HepG2 (cell line): Measurements from ENCODE around the gene STPG4. TPM values are rescaled to one million over a fixed set of nuclear protein-coding genes. Genes with fewer than 3 reads are reported as not detected.
A peak's percentile ranks its signal among the peaks of the same experiment; 100 is the strongest.

Experiments
- ATAC-seq: fragments of 200-7000 bp; cut with Tn5 transposase; 3 replicates; pipeline ENCODE4 v1.9.1; 2020; ENCODE audit warnings: mild to moderate bottlenecking, moderate library complexity
- BruUV-seq: library from RNA; stranded (reverse); fragments of 400-500 nt; replicated peaks from 2 replicates; lab custom pipeline; 2021; lab: Mats Ljungman, UMichigan
- CTCF ChIA-PET: fragments of 300-600 bp; formaldehyde crosslinking; extraction: SDS; loops from one replicate; lab custom pipeline; 2021; ENCODE audit warnings: low total read pairs, inconsistent platforms, low intra/inter-chr PET ratio; lab: Yijun Ruan, JAX
- POLR2A ChIA-PET: fragments of 350-600 bp; sonication (Branson Sonifier 250); formaldehyde crosslinking; loops from one replicate; lab custom pipeline; 2020; ENCODE audit warnings: antibody characterized with exemption, inconsistent platforms; lab: Yijun Ruan, JAX
- DNase-seq: peaks from one replicate; pipeline ENCODE4 v3.0.0-alpha.2; 2015; ENCODE audit warnings: low spot score
- FAIRE-seq: peaks from 3 replicates; lab custom pipeline; 2011; peaks lifted over from hg19 to GRCh38; lab: Jason Lieb, UNC
- H2AFZ ChIP-seq: one replicate; pipeline ENCODE4 v1.6.1; 2011; ENCODE audit warnings: low read length, inconsistent platforms
- H3K27ac ChIP-seq: fragments of 300-600 bp; 3 replicates; pipeline ENCODE4 v1.8.0; 2011; ENCODE audit warnings: mixed run types, mild to moderate bottlenecking, mixed read lengths, low read length, inconsistent platforms; ENCODE audit not compliant: insufficient read depth; ENCODE audit errors: extremely low read length
- H3K27me3 ChIP-seq, 2 experiments: fragments of 200-600 bp in 1 of 2; 2 replicates in 1 of 2; 3 replicates in 1 of 2; pipeline versions ENCODE4 v1.6.0 to v1.8.0; 2011; ENCODE audit warnings: low read length in 2 of 2, mild to moderate bottlenecking in 2 of 2, moderate library complexity in 2 of 2, inconsistent platforms in 1 of 2; ENCODE audit not compliant: insufficient read depth in 2 of 2, control insufficient read depth in 1 of 2
- H3K36me3 ChIP-seq, 2 experiments: fragments of 200-600 bp in 1 of 2; replicated peaks in 1 of 2; 2 replicates in 1 of 2; 3 replicates in 1 of 2; pipeline versions ENCODE4 v1.5.1 to v1.8.0; 2011; ENCODE audit warnings: low read length in 2 of 2, inconsistent platforms in 1 of 2; ENCODE audit not compliant: insufficient read depth in 2 of 2, control insufficient read depth in 1 of 2
- H3K4me1 ChIP-seq: 2 replicates; pipeline ENCODE4 v1.5.1; 2012; ENCODE audit warnings: low read length, inconsistent platforms; ENCODE audit not compliant: insufficient read depth
- H3K4me2 ChIP-seq: 2 replicates; pipeline ENCODE4 v1.6.0; 2011; ENCODE audit warnings: low read depth, low read length, inconsistent platforms
- H3K4me3 ChIP-seq, 3 experiments: fragments of 200-600 bp in 1 of 3; sonication (generic), shearing (Covaris generic) in 1 of 3; replicated peaks in 1 of 3; 2 replicates each; pipeline ENCODE4 v1.5.1; 2011 to 2016; ENCODE audit warnings: low read length in 3 of 3, inconsistent platforms in 2 of 3, low read depth in 2 of 3, mild to moderate bottlenecking in 2 of 3, control low read depth in 1 of 3, mixed read lengths in 1 of 3; ENCODE audit not compliant: insufficient read depth in 1 of 3
- H3K79me2 ChIP-seq: one replicate; pipeline ENCODE4 v1.6.1; 2011; ENCODE audit warnings: low read length, inconsistent platforms; ENCODE audit not compliant: insufficient read depth
- H3K9ac ChIP-seq: 2 replicates; pipeline ENCODE4 v1.6.0; 2011; ENCODE audit warnings: mild to moderate bottlenecking, low read depth, low read length, inconsistent platforms; ENCODE audit not compliant: insufficient read depth
- H3K9me3 ChIP-seq: 2 replicates; pipeline ENCODE4 v1.5.1; 2012; ENCODE audit warnings: mild to moderate bottlenecking, low read length
- H4K20me1 ChIP-seq: 2 replicates; pipeline ENCODE4 v1.6.0; 2011; ENCODE audit warnings: inconsistent platforms, mild to moderate bottlenecking, low read length, moderate library complexity; ENCODE audit not compliant: insufficient read depth
- ARID2 ChIP-seq: sonication (generic); formaldehyde crosslinking; IDR thresholded peaks from 2 replicates; pipeline ENCODE4 v1.8.1; 2022; ENCODE audit warnings: mild to moderate bottlenecking, missing genetic modification reagents, borderline replicate concordance
- EHMT2 ChIP-seq: fragments of 200-600 bp; sonication (generic); IDR thresholded peaks from 2 replicates; pipeline ENCODE4 v1.7.0; 2017; ENCODE audit warnings: antibody characterized with exemption, low read depth, low read length, borderline replicate concordance
- GLI4 ChIP-seq: sonication (generic); formaldehyde crosslinking; IDR thresholded peaks from 2 replicates; pipeline ENCODE4 v1.5.1; 2020; ENCODE audit warnings: missing genetic modification reagents, mild to moderate bottlenecking, moderate library complexity, borderline replicate concordance
- HDAC6 ChIP-seq: fragments of 200-600 bp; sonication (generic); IDR thresholded peaks from 2 replicates; pipeline ENCODE4 v1.7.0; 2017; ENCODE audit warnings: mild to moderate bottlenecking, antibody characterized with exemption, low read length, low read depth
- HNF4A ChIP-seq: sonication (generic); formaldehyde crosslinking; IDR thresholded peaks from 2 replicates; pipeline ENCODE4 v1.4.0; 2020; ENCODE audit warnings: missing genetic modification reagents
- HOXA3 ChIP-seq: sonication (generic); formaldehyde crosslinking; IDR thresholded peaks from 2 replicates; pipeline ENCODE4 v1.5.0; 2020; ENCODE audit warnings: missing genetic modification reagents
- KDM5A ChIP-seq: fragments of 200-600 bp; sonication (generic); IDR thresholded peaks from 2 replicates; pipeline ENCODE4 v1.7.0; 2018; ENCODE audit warnings: antibody characterized with exemption, mild to moderate bottlenecking, low read length, borderline replicate concordance
- KLF6 ChIP-seq: IDR thresholded peaks from 2 replicates; pipeline ENCODE4 v1.8.0; 2016; ENCODE audit warnings: missing biosample characterization, missing genetic modification reagents
- SAP130 ChIP-seq: IDR thresholded peaks from 2 replicates; pipeline ENCODE4 v1.6.1; 2016; ENCODE audit warnings: low read depth
- SPEN ChIP-seq: sonication (generic); formaldehyde crosslinking; IDR thresholded peaks from 2 replicates; pipeline ENCODE4 v1.5.1; 2020; ENCODE audit warnings: low read depth, mild to moderate bottlenecking, missing genetic modification reagents
- SRSF9 ChIP-seq: fragments of 200-400 bp; formaldehyde crosslinking; IDR thresholded peaks from 2 replicates; pipeline ENCODE4 v1.6.1; 2018; ENCODE audit warnings: borderline replicate concordance, mild to moderate bottlenecking, low read depth, low read length; ENCODE audit not compliant: insufficient read depth, poor library complexity, severe bottlenecking
- TCF12 ChIP-seq, 2 experiments: fragments of 450-650 bp in 1 of 2; sonication (generic) in 1 of 2; formaldehyde crosslinking in 1 of 2; IDR thresholded peaks; 2 replicates each; pipeline versions ENCODE4 v1.6.1 to v1.8.0; 2017 to 2022; ENCODE audit warnings: antibody characterized with exemption in 1 of 2, mild to moderate bottlenecking in 1 of 2, missing genetic modification reagents in 1 of 2, moderate library complexity in 1 of 2
- ZFP41 ChIP-seq: sonication (generic); formaldehyde crosslinking; IDR thresholded peaks from 2 replicates; pipeline ENCODE4 v1.4.0; 2020; ENCODE audit warnings: mild to moderate bottlenecking, missing genetic modification reagents, borderline replicate concordance
- ZHX2 ChIP-seq, 2 experiments: sonication (generic) in 1 of 2; formaldehyde crosslinking in 1 of 2; IDR thresholded peaks; 2 replicates each; pipeline versions ENCODE4 v1.6.1 to v1.9.0; 2014 to 2022; ENCODE audit warnings: antibody characterized with exemption in 1 of 2, borderline replicate concordance in 1 of 2, inconsistent platforms in 1 of 2, low read depth in 1 of 2, missing genetic modification reagents in 1 of 2
- ZMYM4 ChIP-seq: sonication (generic); formaldehyde crosslinking; IDR thresholded peaks from 2 replicates; pipeline ENCODE4 v1.8.1; 2023; ENCODE audit warnings: mild to moderate bottlenecking, missing genetic modification reagents
- ZNF839 ChIP-seq: sonication (generic); formaldehyde crosslinking; IDR thresholded peaks from 2 replicates; pipeline ENCODE4 v1.4.0; 2020; ENCODE audit warnings: missing genetic modification reagents, mild to moderate bottlenecking, borderline replicate concordance
- WGBS: methylation state at CpG from one replicate; pipeline ENCODE4 v1.1.6; 2017; ENCODE audit warnings: low lambda C conversion rate; 5-methylcytosine and 5-hydroxymethylcytosine counted together
- in situ Hi-C: cut with HindIII; loops from 2 replicates; pipeline ENCODE4 v1.10.0; 2017; ENCODE audit warnings: low pct_unique_long_range_greater_than_20kb; ENCODE audit not compliant: extremely low pct_ligation_motif_present
- intact Hi-C: fragments of 100-400 bp; cut with micrococcal nuclease; formaldehyde crosslinking; loops from one replicate; pipeline ENCODE4 v1.10.0; 2022; ENCODE audit not compliant: unreplicated experiment
- polyA plus RNA-seq, 8 experiments: library from polyadenylated mRNA; depleted of rRNA in 3 of 8; stranded (reverse) in 7 of 8; unstranded in 1 of 8; fragments of >200 nt; fragmentation: Illumina TruSeq in 4 of 8; extraction: Trizol in 4 of 8; gene quantifications; 2 replicates each; pipeline versions ENCODE4 v1.2.1 to v1.2.3, GENCODE V29; 2011 to 2016; ENCODE audit warnings: low read depth in 4 of 8, missing spikeins in 1 of 8, mixed read lengths in 1 of 8; ENCODE audit not compliant: insufficient read depth in 1 of 8
- total RNA-seq, 5 experiments: library from RNA; depleted of rRNA; stranded (reverse); fragments of >200 nt; fragmentation: Illumina TruSeq; extraction: Trizol; gene quantifications; 2 replicates each; pipeline ENCODE4 v1.2.3, GENCODE V29; 2016; ENCODE audit warnings: low read depth in 1 of 5

The STPG4 gene
- total and polyA plus RNA-seq, 2 of the 13 experiments (the other 11 are each of a cell fraction or from before 2014, with no cell fraction given): 0.11 to 0.15 TPM

DNA sequence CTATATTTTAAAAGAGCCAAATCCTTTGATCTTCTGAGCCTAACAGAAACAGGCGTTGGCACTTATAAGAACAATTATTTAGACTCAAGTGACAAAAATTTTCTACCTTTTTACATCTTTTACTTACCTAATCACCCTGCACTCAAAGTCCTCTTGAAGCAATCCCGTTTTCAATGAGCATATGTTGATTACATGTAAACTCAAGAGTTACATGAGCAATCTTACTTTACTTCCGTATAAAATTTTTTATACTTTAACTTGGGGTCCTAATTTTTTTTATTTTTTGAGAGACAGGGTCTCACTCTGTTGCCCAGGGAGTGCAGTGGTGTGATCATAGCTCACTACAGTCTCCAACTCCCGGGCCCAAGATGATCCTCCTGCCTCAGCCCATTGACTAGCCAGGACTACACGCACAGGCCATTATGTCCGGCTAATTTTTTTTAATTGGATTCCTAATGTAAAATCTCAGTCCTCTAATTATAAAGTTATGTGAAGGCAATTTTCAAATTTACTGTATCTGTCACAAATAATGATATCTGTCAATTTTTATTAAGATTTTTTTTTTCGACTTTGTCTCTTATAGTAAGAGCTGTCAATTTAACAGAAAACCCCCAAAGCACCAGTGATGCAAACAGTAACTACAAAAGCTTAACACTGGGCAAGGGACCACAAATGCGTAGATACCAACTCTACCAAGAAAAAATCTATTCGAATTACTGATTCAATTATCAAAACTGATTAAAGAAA, 19.1 kb upstream of the STPG4 start:
- intact Hi-C loops: loop anchor here (1.0 to 2.0 kb wide), 2 partner anchors 9 to 103 kb away; no protein-coding TSS in a partner anchor
- in situ Hi-C loops: loop anchor here (5.0 kb wide), 1 partner anchor 148 kb away; no protein-coding TSS in a partner anchor
- no TSS peak for BruUV-seq
- ChIA-PET CTCF (no interaction called here), POLR2A (interaction anchor here (1.2 to 1.5 kb wide), 3 partner anchors 11 to 204 kb away, joined by 3 to 4 read pairs (median 4); no protein-coding TSS in a partner anchor)
- H3K36me3 ChIP-seq: peaks cover 3 to 16% of the 10 kb centered on the region in 2 experiments; a peak in 4 of 5 replicates
- peaks cover 63% of the 10 kb centered on the region for H4K20me1 ChIP-seq
- DNase-seq: no peak
- ATAC-seq: no peak
- peaks cover 0 to 2% of the 10 kb centered on the region in 2 experiments; a peak in 1 of 5 replicates for H3K27me3 ChIP-seq
- H3K9ac ChIP-seq: peak overlapping the region; percentile 99
- H3K4me1 ChIP-seq: peaks cover 64% of the 10 kb centered on the region
- peak overlapping the region; percentile 66 for H3K27ac ChIP-seq
- H3K4me3 ChIP-seq: peak overlapping the region; percentile 89 to 99 (median 97)
- no peak overlapping the region for H2AFZ ChIP-seq
- peak overlapping the region; percentile 96 for H3K4me2 ChIP-seq
- H3K9me3 ChIP-seq: no peaks in the 10 kb centered on the region
- H3K79me2 ChIP-seq: peaks cover 71% of the 10 kb centered on the region
- FAIRE-seq: no peak
- WGBS: 2% methylated on average over 9 of the region's 9 CpGs
- no peak for TF ChIP-seq ZHX2 (IDR thresholded peaks at IDR 0.05; ENCODE audit: low read depth)
- TF ChIP-seq ZHX2 (CRISPR knock-in tag; IDR thresholded peaks at IDR 0.05; ENCODE audit: borderline replicate concordance): no peak
- TF ChIP-seq ARID2 (CRISPR knock-in tag): no peak
- no peak for TF ChIP-seq ZNF839 (CRISPR knock-in tag)
- no peak for TF ChIP-seq ZFP41 (CRISPR knock-in tag)
- TF ChIP-seq TCF12 (IDR thresholded peaks at IDR 0.05): no peak
- TF ChIP-seq TCF12 (CRISPR knock-in tag; IDR thresholded peaks at IDR 0.05): no peak
- peak; percentile 26; the same call in 1 of the 2 replicates for TF ChIP-seq KDM5A
- 0 out of 2 replicates have a peak, but pooled peaks have one; percentile 7 for TF ChIP-seq SAP130 (CRISPR knock-in tag)
- no peak for TF ChIP-seq SRSF9
- 0 out of 2 replicates have a peak, but pooled peaks have one; percentile 12 for TF ChIP-seq KLF6 (CRISPR knock-in tag)
- TF ChIP-seq ZMYM4 (CRISPR knock-in tag): no peak
- TF ChIP-seq EHMT2: no peak
- TF ChIP-seq SPEN (CRISPR knock-in tag): no peak
- no peak for TF ChIP-seq HOXA3 (CRISPR knock-in tag)
- peak; percentile 33; the same call in 1 of the 2 replicates for TF ChIP-seq HNF4A (CRISPR knock-in tag)
- no peak for TF ChIP-seq GLI4 (CRISPR knock-in tag)
- 0 out of 2 replicates have a peak, but pooled peaks have one; percentile 24 for TF ChIP-seq HDAC6
